Measurements from ENCODE around the gene DGCR2.

DGCR2 gene

DNA sequence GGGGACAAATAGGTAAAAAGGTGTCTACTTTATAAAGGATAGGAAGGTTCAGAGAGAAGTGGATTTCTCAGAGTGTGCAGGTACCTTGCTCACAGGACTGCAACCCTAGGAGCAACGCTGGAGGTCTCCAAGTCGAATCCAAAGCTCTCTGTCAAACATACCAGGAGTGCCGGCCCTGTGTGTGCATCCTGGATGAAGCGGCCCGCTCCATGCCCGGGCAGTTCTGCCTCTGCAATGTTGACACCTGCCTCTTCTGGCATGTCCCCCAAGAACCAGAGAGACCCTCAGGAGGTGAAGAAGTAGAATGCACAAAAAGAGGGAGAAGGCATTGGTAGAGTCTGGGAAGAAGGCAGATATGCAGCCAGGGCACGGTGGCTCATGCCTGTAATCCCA is 5.8 kb upstream of the DGCR2 start:
- DNase-seq (ENCODE audit: low read depth in 2 of 2) = no peak

GRCh38 chr22:19127329-19128008 is 5.3 kb upstream of the DGCR2 start:
- no peak for DNase-seq (ENCODE audit: low read depth in 2 of 2)

- DNase-seq (ENCODE audit: low read depth in 2 of 2) = no peak
Measured at GRCh38 chr22:19126309-19127273, 4.4 kb upstream of the DGCR2 start.

GRCh38 chr22:19125474-19126308 is 3.5 kb upstream of the DGCR2 start:
- DNase-seq (ENCODE audit: low read depth in 2 of 2) = no peak

DNA sequence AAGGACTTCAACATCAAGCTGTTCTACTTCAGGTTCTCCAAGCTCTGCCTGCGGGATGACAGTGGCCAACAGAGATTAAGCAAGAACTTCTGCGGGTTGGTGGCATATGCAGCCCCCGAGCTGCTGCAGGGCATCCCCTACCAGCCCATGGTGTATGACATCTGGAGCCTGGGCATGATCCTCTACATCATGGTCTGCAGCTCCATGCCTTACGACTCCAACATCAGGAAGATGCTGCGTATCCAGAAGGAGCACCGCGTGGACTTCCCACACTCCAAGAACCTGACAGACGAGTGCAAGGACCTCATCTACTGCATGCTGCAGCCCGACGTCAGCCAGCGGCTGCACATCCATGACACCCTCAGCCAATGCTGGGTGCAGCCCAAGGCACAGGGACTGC is 2.8 kb upstream of the DGCR2 start:
- no peak for DNase-seq (ENCODE audit: low read depth in 2 of 2)

- no peak for DNase-seq (ENCODE audit: low read depth in 2 of 2)
Measured at GRCh38 chr22:19124377-19124776, 2.2 kb upstream of the DGCR2 start.

DNA sequence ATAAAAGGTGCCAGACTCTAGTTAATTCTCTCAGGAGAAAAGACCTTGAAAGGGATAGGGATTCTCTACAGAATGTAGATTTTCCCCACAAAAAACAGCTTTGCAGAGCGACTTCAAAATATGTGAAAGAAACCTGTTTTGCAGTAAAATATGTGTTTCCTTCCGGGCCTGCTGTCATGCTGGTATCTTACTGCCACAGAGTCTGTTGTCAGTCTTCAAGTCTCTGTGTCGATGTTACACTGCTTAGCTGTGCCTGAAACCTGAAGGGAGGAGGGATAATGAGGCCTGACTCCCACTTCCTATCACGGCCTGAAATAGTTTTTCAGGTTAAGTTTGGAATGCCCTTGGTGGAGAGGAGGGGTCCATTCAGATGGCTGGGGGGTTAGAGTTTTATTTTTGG is 1.7 kb upstream of the DGCR2 start:
- DNase-seq (ENCODE audit: low read depth in 2 of 2) = no peak

DNA sequence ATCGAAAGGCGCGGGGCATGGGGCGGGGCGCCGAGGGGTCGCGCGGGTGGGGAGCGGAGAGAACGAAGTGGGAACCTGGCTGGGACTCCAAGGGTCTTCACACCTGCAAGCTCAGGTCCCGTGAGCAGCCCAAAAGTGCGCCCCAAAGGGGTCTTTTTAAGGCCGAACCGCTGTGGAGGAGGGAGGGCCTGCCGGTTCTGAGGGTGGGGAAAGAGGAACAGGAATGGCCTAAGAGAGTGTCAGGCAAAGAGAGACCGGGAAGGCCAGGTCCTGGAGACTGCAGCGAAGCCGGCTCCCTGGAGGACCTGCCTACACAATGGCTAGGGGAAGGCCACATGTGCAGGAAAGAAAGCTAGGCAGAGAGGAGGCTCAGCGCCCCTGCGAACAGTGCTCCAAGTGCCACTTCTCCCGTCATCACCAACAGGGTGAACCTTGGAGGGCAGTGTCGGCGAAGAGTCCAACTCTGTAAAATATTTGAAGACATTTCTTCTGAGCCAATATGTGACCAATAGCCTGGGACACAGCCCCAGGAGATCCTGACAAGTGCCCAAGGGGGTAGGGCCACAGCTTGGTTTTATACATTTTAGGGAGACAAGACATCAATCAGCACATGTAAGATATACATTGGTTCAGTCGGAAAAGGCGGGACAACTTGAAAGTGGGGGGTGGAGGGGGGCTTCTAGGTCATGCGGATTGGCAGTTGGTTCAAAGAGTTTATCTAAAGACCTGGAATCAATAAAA is 710 bp upstream of the DGCR2 start:
- no peak for DNase-seq (ENCODE audit: low read depth in 2 of 2)

DNA sequence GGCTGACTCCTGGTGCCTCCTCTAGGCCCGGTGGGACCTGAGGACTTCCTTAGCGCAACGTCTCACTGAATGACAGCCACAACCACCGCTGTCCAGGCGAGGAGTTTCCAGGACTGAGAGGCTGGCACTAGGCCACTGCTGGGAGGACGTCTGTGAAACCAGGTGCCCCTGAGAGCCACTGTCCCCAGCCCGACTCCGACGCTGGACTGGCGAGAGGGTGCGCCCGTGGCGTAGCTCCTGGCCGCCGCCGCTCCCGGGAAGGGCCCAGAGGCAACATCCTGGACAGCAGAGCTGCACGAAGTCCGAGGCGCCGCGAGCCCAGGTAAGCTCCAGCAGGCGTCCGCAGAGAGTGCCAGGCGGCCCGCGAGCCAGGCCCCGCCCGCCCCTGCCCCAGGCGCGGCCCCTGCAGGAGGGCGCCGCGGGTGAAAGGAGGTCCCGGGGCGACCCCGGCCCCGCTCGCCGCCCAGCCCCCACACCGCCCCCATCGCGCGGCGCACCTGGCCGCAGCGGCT is 525 bp downstream of the DGCR2 start:
- DNase-seq (ENCODE audit: low read depth in 2 of 2) = peak in 1 of 2 donors; percentile 14

DNA sequence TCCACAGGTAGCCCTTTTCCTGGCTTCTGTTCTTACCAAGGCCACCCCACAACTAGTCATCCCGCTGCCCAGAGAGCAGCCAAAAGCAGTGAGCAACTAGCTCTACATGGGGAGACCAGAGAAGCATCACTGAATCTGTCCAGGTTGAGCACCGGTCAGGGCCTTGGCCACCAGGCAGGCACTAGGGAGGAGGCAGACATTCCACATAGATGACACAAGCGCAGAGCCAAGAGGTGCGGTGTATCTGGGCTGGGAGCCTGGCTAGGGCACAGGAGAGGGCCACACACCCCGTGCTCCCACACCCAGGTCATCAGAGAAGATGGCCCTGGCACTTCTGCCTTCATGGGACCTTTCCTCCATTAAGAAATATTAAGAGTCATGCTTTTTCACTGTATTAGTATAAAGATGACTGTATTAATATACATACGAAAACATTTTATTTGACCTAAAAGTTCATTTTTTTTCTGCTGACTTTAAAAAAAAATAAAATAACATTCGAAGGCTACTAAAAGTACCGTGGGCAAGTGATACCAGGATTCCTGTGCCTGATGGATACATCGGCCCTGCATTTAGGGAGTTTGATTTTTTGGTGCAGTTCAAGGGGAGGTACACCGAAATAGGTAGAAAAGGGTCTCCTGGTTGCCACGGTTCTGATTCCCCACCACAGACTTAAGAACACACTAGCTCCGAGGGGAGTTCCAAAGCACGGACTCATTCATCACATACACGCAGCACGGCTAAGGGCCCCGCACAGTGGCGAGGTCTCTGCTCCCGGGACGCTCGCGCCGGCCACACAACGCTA is 1.2 kb downstream of the DGCR2 start:
- no peak for DNase-seq (ENCODE audit: low read depth in 2 of 2)

DNA sequence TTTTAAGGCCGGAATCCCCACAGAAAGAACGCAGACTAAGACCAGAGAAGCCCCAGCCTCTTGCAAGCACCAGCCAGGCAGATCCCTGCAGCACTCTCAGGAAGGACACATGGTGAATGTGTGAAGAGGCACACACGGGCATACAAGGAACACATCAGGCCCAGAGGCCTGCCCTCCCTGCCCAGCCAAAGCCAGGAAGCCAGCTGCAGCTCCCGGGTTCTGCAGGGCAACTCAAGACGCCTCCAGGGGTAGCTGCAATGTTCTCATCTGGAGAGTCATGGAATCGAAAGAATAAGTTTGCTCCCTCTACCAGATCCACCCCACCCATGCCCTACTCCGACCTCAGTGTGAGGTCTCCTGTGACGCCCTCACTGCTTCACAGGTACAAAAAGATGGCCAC is 2.3 kb downstream of the DGCR2 start:
- DNase-seq (ENCODE audit: low read depth in 2 of 2) = no peak

GRCh38 chr22:19118329-19118880 is 3.8 kb downstream of the DGCR2 start:
- DNase-seq (ENCODE audit: low read depth in 2 of 2) = no peak

DNA sequence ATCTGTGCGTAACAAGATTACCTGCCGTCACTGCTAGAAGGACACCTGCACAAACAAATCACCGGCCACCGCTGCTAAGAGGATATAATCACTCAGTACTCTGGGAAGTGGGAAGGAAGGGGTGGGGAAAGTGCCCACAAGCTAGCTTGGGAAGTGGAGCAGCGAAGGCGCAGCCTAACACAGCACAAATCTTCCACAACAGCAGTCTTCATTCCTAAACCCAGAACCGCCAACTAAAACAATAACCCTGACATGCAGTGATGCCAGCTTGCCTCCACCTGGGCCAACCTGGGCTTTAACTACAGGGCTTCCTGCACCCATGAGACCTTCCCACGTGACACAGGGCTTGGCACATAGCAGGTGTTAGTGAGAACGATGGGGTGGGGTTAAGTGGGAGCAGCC is 5.1 kb downstream of the DGCR2 start:
- DNase-seq (ENCODE audit: low read depth in 2 of 2) = no peak

DNA sequence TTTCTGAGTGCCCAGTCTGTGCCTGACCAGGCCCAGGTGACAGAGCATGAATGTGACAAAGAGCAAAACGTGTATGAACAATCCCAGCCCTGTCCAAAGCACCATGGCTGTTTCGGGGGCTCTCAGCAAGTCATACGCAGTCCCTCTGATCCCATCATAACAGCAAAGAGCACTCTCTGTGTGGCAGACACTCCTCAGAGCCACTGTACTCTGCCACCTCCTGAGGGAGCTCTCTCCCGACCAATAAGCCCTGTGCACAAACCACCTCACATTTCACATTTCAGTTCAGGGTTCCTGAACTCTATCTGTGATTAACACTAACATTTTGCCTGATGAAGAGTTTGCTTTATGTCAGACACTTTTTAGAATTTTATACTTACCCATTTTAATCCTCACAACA is 6.6 kb downstream of the DGCR2 start:
- no peak for DNase-seq (ENCODE audit: low read depth in 2 of 2)

- no peak for DNase-seq (ENCODE audit: low read depth in 2 of 2)
Measured at GRCh38 chr22:19114984-19115552, 7.1 kb downstream of the DGCR2 start.

GRCh38 chr22:19113429-19113828 is 8.8 kb downstream of the DGCR2 start:
- no peak for DNase-seq (ENCODE audit: low read depth in 2 of 2)

DNA sequence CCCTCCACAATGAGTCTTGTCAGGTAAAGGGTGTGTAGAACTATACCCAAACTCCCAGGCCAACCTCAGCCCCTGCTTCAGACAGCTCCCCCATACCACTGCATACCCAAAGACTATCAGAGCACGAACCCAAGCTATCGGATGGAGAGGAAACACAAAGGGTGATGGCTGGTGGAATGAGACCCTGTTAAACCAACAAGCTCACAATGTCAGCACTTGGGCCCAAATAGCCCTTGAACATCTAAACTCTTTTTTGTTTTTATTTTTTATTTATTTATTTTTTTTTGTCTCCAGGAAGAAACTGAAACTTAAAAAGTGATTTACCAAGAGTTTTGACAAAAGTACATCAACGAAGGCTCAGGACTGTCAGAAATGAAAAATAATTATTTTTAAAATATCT is 10.6 kb downstream of the DGCR2 start:
- no peak for DNase-seq (ENCODE audit: low read depth in 2 of 2)

GRCh38 chr22:19111140-19111539 is 11.1 kb downstream of the DGCR2 start:
- DNase-seq (ENCODE audit: low read depth in 2 of 2) = no peak

DNA sequence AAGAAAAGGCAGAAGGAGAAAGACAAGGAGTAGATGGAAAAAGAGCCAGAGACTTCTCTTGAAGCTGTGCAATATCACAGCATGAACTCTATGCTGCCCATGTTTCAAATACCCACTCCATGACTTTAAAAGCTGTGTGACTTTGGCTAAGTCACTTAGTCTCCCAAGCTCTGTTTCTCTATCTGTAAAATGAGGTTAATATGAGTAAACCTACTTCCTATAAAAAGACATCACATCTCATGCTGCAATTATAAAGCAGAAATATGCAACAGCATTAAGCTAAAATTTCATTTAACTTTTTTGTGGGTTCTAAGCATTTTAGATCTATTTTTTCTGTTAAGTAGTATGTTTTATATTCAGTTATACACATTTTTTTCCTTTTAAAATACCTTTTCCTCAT is 11.6 kb downstream of the DGCR2 start:
- DNase-seq (ENCODE audit: low read depth in 2 of 2) = no peak

DNA sequence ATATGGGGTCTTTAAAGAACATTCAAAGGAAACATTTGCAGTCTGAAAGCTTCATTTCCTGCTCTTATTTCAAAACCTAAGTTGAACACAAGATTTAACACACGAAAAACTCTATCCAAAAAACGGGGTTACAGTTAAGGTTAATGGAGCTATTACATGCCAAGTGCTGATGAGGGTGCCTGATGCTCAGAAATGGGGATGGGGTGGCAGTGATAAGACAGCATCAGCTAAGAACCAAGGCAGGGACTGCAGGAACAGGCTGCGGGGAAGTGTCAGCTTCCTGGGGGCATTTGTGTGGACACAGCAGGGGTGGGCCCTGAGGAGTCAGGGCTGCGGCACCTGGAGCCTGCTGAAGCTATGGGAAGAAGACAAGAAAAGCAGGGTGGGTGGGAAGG is 12.2 kb downstream of the DGCR2 start:
- no peak for DNase-seq (ENCODE audit: low read depth in 2 of 2)

All from stimulated activated CD8-positive, alpha-beta memory T cell treated with anti-CD3 and anti-CD28 coated beads, Interleukin-15, amount 100 ng/mL, for 48 hours (primary cell).